ENCODE data around the gene COX7B2.

The COX7B2 gene, protein sequence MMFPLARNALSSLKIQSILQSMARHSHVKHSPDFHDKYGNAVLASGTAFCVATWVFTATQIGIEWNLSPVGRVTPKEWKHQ

DNA sequence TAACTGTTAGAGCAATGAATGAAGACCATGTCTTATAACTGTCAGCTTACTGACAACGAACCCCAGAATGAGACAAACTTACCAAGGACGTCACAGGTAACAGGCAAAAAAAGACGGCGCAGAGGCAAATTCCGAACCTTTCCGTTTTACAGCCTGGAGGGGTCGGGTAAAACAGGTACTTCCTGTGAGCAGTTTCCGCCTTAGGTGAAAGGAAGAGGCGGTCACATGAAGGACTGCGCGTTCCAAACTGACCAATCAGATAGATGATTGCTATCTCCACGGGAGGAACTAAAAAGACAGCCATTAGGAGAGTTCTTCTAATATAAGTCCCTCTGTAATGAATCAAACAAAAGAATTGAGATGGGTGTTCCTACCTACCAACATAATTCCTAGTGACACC, at the start of gene COX7B2:
Gene COX7B2 (minus strand): TSS at position 168 of the 400 bp plus-strand sequence. CDS start 174,053 bp downstream, outside the sequence.
- in situ Hi-C loops (cut with MboI; ENCODE audit: low sequenced_read_pairs) = no loop called here

DNA sequence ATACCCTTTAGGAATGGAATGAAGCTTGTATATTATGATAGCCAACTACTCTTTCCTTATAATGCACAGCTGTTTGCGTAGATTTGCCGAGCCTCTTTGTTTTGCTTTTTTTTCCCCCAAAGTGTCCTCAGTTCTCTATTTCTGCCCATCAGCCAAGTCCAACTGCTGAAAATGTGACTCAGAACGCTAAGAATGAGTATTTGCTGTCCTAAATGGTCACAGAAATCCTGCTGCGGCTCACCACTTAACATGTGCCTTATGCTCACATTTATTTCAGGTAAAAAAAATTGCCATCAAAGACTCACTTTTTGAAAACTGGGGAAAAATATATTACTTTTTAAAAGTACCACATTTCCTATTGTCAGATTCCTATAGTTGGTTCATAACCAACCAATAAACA, 47.4 kb upstream of the COX7B2 start:
- in situ Hi-C loops (cut with MboI; ENCODE audit: low sequenced_read_pairs) = no loop called here

DNA sequence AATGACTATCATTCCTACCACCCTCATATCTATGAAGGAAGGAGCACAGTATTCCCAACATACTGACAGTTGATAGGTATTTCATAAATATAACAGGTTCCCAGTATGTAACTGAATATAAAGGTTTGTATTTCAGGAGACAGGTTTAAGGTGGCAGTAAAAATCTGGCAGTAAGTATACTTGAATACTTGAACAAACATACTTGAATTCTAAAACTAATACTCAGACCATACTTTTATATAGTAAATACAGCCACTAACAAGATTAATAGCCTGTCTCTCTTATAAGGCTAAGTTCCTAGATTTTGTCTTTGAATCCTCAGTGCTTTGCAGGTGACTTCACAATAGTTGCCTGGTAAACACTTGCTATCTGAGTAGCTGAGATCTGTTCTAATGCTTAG, 46.6 kb upstream of the COX7B2 start:
- in situ Hi-C loops (cut with MboI; ENCODE audit: low sequenced_read_pairs) = no loop called here

DNA sequence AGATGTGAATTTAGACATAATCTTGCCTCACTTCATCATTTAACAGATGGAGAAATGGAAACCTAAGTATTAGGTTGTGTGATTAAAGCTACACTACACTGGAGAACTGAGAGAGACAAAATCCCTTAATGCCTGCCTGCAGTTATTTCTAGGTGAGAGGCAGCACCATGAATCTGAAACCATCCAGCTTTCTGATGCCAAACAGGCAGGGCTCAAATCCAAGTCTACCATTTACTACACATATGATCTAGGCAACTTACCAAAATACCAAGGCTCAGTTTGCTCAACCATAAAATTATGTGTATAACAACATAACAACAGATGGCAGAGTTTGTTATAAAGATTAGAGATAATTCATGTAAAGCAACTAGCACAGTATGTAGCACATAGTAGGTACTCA, 45.6 kb upstream of the COX7B2 start:
- in situ Hi-C loops (cut with MboI; ENCODE audit: low sequenced_read_pairs) = no loop called here

DNA sequence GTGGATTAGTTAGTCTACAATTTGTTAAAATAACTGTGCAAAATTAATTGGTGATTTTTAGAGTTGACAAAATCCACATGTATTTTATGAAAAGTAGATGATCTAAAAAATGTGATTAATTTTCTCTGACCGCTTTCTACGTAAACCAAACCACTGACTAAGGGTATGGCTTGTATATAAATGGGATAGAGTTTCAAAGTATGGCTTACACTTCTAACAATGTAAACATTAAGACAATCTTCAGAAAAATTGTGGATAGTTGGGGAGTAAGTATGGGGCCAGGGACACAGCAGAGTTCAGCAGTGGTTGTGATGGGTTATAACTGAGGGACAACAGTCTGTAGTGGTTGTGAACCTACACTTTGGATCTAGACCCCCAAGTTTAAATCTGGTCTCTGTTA, 44.5 kb upstream of the COX7B2 start:
- in situ Hi-C loops (cut with MboI; ENCODE audit: low sequenced_read_pairs) = no loop called here

DNA sequence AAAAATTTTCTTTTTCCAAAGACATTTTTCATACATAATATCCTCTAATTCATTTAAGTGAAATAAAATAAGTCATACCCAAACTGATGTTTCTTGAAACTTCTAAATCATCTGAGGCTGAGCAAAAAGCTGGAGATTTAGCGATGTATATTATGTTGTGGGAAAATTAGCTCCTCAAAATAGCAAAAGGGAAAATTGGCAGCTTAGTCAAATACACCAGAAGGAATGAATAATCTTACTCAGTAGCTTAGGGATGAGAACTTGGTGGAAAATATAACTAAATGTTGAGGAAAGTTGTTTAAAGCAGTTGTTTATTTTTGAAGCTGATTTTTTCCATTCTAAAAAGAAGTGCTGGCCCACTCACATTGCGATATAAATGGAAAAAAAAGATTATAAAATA, 43.4 kb upstream of the COX7B2 start:
- in situ Hi-C loops (cut with MboI; ENCODE audit: low sequenced_read_pairs) = no loop called here

DNA sequence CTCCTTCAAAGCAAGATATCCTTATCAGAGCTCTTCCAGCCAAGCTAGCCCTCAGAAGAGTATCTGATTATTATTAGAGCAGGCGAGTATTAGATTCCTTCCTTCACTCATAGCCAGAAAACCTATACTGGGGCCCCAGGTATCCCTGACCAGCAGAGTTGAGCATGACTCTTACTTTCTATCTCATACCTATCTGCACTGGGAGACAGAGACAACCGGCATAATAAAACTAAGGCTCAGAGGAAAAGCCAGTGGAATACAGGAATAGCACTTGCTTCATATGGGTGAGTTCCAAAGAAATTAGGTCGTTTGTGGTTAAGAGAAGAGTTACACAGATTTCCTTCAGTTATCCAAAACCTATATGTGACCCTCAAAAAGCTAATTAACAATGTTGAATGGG, 41.8 kb upstream of the COX7B2 start:
- in situ Hi-C loops (cut with MboI; ENCODE audit: low sequenced_read_pairs) = no loop called here

DNA sequence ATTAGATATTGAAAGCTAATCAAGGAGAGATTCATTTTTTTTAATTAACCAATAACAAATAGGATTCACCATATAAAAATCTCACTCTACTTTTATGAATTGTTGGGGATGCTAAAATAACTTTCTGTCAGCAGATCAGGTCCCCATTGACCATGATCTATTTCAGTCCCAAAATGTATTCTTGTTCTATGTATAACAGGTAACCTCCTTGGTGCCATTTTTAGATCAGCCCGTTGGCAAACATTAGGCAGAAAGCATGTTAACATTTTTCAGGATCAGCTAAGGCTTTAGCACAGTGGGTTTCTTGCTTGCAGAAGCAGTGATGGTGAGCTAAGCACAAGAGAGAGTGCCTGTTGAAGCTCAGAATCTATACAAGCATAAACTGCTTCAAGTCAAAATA, 40.8 kb upstream of the COX7B2 start:
- in situ Hi-C loops (cut with MboI; ENCODE audit: low sequenced_read_pairs) = loop anchor here (25.0 kb wide), 1 partner anchor 437 kb away; no protein-coding TSS in a partner anchor

DNA sequence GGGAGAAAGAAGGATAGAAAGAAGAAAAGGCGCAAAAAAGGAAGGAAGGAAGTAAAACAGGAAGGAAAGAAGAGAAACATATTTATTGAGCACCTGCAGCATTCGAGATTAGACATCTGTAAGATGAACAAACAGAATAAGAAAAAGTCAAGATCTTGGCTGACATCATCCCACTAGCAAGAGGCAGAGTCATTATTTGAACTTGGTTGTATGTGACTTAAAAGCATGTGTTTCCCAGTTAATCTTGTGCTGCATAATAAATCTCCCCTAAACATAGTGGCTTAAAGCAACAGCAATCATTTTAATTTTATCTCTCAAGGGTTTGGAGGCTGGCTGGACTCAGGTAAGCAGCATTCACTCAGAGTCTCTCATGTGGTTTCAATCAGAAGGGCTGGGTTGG, 38.5 kb upstream of the COX7B2 start:
- in situ Hi-C loops (cut with MboI; ENCODE audit: low sequenced_read_pairs) = loop anchor here (25.0 kb wide), 1 partner anchor 440 kb away; no protein-coding TSS in a partner anchor

DNA sequence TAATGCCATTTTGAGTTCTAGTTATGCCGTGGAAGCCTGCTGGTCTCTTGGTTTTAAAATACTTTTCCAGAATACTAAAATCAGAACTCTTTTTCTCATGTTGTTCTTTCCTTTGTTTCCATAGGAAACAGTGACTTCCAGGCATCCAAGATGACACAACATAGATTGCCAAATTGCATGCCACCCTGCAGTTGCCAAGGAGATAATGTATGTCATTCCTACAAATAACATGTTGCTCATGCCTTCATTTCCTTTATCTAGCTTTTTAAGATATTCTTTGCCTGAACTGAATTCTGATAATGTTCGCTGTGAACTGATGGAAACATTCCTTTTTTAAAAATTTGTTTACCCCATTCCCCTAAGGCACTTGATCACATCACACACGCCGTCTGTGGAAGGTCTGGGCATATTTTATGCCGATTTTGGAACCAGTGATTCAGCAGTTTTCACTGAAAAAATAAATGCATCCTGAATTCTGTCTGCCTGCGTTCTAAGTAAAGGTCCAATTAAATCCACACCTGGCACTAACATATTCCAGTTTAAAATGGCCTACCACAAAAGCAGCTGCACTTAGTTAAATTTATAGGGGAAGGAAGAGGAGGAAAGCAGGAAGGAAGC, 38.0 kb upstream of the COX7B2 start:
- in situ Hi-C loops (cut with MboI; ENCODE audit: low sequenced_read_pairs) = loop anchor here (25.0 kb wide), 1 partner anchor 440 kb away; no protein-coding TSS in a partner anchor

DNA sequence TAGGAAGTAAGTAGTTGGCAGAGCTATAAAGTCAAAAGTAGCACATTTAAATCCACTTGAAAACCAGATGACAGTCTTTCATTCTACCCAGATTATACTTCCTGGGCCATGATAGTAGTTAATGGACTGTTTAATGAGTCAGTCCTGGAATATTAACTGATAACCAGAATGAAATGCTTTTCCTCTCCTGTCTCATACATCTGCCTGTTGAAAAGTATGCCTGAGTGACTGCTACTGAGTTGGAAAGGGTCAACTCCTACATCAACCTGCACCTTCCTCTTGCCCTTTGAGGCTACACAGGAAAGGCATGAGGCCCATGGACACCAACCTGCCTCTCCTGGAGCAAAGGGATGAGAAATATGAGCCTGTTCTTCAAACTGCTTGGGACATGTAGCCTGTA, 36.0 kb upstream of the COX7B2 start:
- in situ Hi-C loops (cut with MboI; ENCODE audit: low sequenced_read_pairs) = loop anchor here (25.0 kb wide), 1 partner anchor 442 kb away; no protein-coding TSS in a partner anchor

DNA sequence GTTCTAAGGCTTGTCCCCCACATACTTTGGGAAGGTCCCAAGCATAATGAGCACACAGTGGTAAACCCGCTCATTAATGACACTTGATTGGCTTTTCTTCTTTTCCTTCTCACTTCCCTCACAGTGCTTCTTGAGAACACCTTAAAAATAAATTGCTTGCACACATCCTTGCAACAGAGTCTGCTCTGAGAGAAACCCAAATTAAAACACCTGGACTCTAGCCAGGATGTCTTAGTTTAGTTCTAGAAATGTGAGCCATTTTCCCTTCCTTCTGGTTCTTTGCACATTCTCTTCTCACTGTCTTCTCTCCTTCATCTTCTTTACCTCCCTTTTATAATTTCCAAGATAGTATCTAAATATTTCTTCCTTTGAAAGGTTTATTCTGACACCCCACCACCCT, 35.3 kb upstream of the COX7B2 start:
- in situ Hi-C loops (cut with MboI; ENCODE audit: low sequenced_read_pairs) = loop anchor here (25.0 kb wide), 1 partner anchor 443 kb away; no protein-coding TSS in a partner anchor

DNA sequence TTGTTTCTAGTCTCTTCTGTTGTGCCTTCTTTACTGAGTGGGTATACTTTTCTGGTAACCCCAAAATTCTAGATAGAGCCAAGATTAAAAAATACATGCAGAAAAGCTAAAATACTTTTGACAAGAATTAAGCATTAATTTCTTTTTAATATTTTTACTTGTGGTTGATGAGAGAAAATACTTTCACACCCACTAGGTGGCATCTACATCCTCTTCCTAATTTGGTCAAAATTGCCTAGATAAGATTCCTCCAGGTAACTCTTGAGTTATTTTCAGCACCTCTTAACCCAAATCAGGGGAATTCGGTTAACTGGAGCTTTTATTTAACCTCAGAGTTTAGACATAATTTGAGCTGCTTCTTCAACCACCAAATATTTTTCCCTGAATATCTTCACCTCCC, 28.4 kb upstream of the COX7B2 start:
- in situ Hi-C loops (cut with MboI; ENCODE audit: low sequenced_read_pairs) = loop anchor here (25.0 kb wide), 1 partner anchor 450 kb away; no protein-coding TSS in a partner anchor

DNA sequence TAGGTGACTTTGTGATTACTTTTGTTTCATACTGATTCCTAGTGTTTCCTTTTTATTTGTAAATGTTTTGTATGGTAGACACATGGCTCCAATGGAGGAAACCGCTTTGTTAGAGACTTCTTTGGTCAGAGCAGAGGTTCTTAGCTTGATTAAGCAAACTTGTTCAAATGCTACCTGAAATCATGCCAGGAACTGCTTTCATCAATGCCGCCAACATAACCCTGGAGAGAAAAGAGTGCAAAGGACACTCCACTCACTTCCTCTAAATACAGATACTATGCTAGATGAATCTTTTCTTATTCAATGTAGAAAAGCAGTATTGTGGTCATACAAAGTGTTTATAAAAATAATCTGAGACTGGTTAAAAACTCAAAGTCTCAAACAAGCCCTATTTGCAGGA, 25.7 kb upstream of the COX7B2 start:
- in situ Hi-C loops (cut with MboI; ENCODE audit: low sequenced_read_pairs) = loop anchor here (25.0 kb wide), 1 partner anchor 453 kb away; no protein-coding TSS in a partner anchor

DNA sequence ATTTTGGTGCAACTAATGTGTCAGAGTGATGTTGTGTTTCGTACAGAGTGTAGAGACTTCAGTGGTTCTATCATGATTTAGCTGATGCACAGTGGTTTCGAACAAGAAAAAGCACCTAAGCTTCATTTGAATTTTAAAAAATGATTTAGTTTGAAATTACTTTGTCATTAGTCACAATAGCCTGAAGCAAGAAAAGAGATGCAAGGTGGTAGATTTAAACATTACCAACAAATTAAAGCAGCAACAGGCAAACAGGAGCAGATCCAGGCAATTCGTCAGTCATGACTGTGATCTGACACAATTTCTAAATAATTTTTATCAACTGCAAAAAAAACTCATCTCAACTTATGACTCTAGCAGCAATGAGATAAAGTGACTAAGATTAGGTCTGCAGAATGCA, 24.6 kb upstream of the COX7B2 start:
- in situ Hi-C loops (cut with MboI; ENCODE audit: low sequenced_read_pairs) = loop anchor here (25.0 kb wide), 1 partner anchor 454 kb away; no protein-coding TSS in a partner anchor

DNA sequence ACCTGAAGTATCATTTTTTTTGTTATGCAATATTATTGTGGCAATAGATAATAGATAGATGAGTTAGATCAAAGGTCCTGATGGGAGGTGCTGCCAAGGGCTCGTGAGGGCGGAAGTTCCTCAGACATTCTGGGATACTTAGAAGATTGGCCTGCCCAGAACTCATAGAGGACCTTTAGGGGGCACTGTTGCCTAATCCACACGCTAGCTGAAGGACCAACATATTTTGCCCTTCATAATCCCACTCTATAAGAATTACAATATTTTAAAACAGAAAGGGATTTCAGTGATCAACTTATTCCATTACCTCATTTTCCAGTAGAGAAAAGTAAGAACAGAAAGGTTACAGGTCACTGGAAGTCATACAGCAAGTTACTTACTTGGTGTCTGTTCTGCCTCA, 22.9 kb upstream of the COX7B2 start:
- in situ Hi-C loops (cut with MboI; ENCODE audit: low sequenced_read_pairs) = loop anchor here (25.0 kb wide), 1 partner anchor 455 kb away; no protein-coding TSS in a partner anchor

DNA sequence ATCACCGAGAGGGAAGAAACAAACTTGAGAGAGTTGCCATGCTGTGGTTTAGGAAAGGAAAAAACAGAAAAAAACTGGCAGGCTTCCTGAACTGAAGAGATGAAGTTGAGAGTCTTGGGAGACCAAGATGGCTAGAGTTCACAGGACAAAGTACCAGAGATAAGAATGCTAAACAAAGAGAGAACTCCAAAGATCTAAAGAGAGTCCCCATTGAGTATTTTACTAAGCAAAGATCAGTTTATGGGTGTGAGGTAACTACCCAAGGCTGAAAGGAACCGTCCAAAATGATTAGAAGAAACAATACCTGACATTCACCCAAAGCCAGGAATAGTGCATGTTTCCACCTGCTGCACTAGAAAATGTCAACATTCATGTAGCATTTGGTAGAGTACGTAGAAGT, 21.8 kb upstream of the COX7B2 start:
- in situ Hi-C loops (cut with MboI; ENCODE audit: low sequenced_read_pairs) = loop anchor here (25.0 kb wide), 1 partner anchor 456 kb away; no protein-coding TSS in a partner anchor

DNA sequence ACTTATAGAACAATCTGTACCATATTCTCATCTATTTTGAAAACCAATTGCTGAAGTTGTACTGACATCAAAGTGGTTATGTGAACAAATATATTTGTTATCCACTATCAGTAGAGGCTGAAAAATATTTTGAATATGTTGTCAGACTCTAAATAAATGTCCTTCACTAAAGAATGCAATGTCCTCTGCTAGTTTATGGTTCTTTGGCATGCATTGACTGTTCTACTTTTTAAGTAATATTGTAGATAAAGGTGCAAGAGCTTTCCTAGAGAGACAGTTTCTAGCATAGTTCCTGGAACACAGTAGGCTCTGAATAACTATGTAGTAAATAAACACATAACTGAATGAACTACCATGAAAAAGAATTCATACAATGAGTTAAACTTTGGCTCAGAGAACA, 18.2 kb upstream of the COX7B2 start:
- in situ Hi-C loops (cut with MboI; ENCODE audit: low sequenced_read_pairs) = loop anchor here (25.0 kb wide), 1 partner anchor 460 kb away; no protein-coding TSS in a partner anchor

DNA sequence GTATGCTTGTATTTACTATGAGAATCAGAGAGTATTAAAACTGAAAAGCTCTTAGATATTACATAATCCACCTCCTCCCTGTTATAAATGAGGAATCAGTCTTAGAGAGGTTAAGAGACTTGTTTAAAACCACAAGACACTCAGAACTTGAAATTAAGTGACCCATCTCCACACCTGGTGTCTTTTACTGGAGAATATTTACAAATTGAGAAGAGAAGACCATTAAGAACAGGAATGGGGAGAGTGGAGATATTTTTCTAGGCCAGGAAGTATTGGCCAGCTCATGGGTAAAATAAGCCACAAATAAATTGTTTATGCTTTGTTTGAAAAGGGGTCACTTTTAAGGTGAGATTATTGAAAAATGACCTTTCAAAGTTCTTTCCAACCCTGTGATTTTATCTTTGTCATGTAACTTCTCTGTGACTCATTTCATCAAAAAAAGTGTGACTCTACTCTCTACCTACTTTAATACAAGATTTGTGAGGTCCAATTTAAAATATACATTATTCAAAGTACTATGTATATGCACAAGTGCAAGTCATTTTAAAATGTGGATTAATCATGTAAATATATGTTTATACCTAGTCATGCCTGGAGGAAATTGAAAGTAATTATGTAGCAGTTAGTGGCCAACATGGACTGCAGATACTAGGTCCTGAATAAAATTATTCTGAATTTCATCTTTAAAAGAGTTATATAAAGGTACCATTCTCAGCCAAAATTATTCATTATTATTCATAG, 15.9 kb upstream of the COX7B2 start:
- in situ Hi-C loops (cut with MboI; ENCODE audit: low sequenced_read_pairs) = loop anchor here (25.0 kb wide), 1 partner anchor 462 kb away; no protein-coding TSS in a partner anchor

DNA sequence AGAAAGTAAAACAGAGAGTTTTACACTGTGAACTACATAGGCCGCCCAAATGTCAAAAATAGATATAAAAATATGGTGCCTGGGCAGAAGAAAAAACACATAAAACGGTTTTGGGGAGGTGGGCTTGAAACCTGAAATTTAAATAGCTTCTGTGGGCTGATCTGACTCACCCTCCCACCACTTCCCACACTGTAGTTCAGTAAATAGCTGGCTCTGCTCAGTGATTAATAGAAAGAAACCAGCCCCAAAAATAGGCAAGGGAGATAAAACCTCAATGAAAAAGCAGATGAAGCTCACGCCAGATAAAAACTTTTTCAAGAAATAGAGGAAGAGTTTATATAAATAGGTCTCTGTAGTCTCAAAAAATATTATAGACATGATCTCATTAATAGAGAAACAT, 13.2 kb upstream of the COX7B2 start:
- in situ Hi-C loops (cut with MboI; ENCODE audit: low sequenced_read_pairs) = no loop called here

DNA sequence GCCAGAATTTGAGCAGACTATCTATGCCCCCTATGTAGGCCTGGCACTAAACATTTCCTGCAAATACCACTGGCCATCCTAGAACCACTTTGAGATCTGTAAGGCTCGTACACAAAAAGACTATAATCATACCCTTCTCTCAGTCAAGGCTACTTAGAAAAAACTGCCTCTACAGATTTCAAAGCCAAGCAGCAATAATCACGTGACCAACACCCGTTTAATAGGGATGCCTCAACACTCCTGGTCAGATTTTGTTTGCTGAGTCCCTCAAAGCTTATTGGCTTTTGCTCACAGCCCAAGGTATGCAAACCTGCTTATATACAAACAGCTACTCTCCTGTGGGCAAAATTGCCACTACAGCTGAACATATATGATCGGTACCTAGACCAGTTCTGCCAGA, 897 bp downstream of the COX7B2 start:
- in situ Hi-C loops (cut with MboI; ENCODE audit: low sequenced_read_pairs) = no loop called here

DNA sequence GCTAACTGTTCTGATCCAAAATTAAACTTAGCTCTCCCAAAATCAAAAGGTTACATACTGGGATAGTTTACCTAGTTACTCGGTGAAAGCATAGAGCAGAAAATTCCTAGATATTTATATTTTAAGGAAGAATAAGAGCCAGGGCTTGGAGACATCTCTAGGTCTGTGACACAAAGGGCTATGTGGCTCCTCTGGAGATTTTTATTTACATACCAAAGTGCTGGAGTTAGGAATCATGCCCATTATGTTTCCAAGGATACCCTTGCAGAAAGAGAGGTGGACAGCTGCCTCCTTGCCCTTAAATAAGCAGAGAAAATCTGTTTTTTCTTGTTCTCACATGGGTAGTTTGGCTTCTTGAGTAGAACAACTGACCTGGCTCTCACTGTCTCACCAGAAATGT, 9.0 kb downstream of the COX7B2 start:
- in situ Hi-C loops (cut with MboI; ENCODE audit: low sequenced_read_pairs) = no loop called here

Measured in HL-60/S4 treated with phorbol 12-myristate 13-acetate at 8.2 ng/mL for 4 days and 3 days (cell line).